Hepatocyte (in vitro differentiated cells): ENCODE data around the gene AZIN2.
"Not testable (repeated sequence)": the region's sequence is repeated elsewhere in the genome, so short reads cannot be mapped to it uniquely, and the experiment has no call there.

Experiments used
- EZH2phosphoT487 ChIP-seq: fragments of 200-600 bp; sonication (generic); IDR thresholded peaks from one replicate; pipeline ENCODE4 v1.6.1; 2018; ENCODE audit warnings: antibody characterized with exemption, mild to moderate bottlenecking, low read depth, moderate library complexity; ENCODE audit not compliant: unreplicated experiment, severe bottlenecking
- TF ChIP-seq, protein P1 (sequence below): fragments of 200-600 bp; sonication (generic); IDR thresholded peaks from 2 replicates; pipeline ENCODE4 v1.5.1; 2016; ENCODE audit warnings: antibody characterized with exemption, mild to moderate bottlenecking; ENCODE audit not compliant: poor library complexity

DNA sequence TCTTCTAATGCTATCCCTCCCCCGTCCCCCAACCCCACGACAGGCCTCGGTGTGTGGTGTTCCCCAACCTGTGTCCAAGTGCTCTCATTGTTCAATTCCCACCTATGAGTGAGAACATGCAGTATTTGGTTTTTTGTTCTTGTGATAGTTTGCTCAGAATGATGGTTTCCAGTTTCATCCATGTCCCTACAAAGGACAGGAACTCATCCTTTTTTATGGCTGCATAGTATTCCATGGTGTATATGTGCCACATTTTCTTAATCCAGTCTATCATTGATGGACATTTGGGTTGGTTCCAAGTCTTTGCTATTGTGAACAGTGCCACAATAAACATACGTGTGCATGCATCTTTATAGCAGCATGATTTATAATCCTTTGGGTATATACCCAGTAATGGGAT, 43.7 kb downstream of the AZIN2 start:
- TF ChIP-seq, protein P1, sequence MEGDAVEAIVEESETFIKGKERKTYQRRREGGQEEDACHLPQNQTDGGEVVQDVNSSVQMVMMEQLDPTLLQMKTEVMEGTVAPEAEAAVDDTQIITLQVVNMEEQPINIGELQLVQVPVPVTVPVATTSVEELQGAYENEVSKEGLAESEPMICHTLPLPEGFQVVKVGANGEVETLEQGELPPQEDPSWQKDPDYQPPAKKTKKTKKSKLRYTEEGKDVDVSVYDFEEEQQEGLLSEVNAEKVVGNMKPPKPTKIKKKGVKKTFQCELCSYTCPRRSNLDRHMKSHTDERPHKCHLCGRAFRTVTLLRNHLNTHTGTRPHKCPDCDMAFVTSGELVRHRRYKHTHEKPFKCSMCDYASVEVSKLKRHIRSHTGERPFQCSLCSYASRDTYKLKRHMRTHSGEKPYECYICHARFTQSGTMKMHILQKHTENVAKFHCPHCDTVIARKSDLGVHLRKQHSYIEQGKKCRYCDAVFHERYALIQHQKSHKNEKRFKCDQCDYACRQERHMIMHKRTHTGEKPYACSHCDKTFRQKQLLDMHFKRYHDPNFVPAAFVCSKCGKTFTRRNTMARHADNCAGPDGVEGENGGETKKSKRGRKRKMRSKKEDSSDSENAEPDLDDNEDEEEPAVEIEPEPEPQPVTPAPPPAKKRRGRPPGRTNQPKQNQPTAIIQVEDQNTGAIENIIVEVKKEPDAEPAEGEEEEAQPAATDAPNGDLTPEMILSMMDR = not testable (repeated sequence)
- not testable (repeated sequence) for TF ChIP-seq EZH2phosphoT487
